HepG2 (cell line): ENCODE results near the gene SLC26A9. TPM values are rescaled to one million over a fixed set of nuclear protein-coding genes. Genes with fewer than 3 reads are reported as not detected.

ENCODE experiments used
- KIAA2018 ChIP-seq: sonication (generic); formaldehyde crosslinking; IDR thresholded peaks from 2 replicates; pipeline ENCODE4 v1.5.0; 2020; ENCODE audit warnings: mild to moderate bottlenecking, missing genetic modification reagents, borderline replicate concordance
- PAXIP1 ChIP-seq: sonication (generic); formaldehyde crosslinking; conservative IDR thresholded peaks from 2 replicates; pipeline ENCODE4 v1.4.0; 2020; ENCODE audit warnings: mild to moderate bottlenecking, missing genetic modification reagents, moderate library complexity
- YY1 ChIP-seq: IDR thresholded peaks from 2 replicates; pipeline ENCODE4 v1.6.1; 2011; ENCODE audit warnings: low read length, low read depth, moderate library complexity, mild to moderate bottlenecking; ENCODE audit not compliant: insufficient read depth, insufficient replicate concordance
- ZNF329 ChIP-seq: sonication (generic); formaldehyde crosslinking; IDR thresholded peaks from 2 replicates; pipeline ENCODE4 v1.9.0; 2021; ENCODE audit warnings: low read depth, mild to moderate bottlenecking, missing genetic modification reagents
- ZNF558 ChIP-seq: sonication (generic); formaldehyde crosslinking; IDR thresholded peaks from 2 replicates; pipeline ENCODE4 v1.9.0; 2022; ENCODE audit warnings: mild to moderate bottlenecking, missing genetic modification reagents, borderline replicate concordance
- polyA plus RNA-seq, 8 experiments: library from polyadenylated mRNA; depleted of rRNA in 3 of 8; stranded (reverse) in 7 of 8; unstranded in 1 of 8; fragments of >200 nt; fragmentation: Illumina TruSeq in 4 of 8; extraction: Trizol in 4 of 8; gene quantifications; 2 replicates each; pipeline versions ENCODE4 v1.2.1 to v1.2.3, GENCODE V29; 2011 to 2016; ENCODE audit warnings: low read depth in 4 of 8, missing spikeins in 1 of 8, mixed read lengths in 1 of 8; ENCODE audit not compliant: insufficient read depth in 1 of 8
- total RNA-seq, 5 experiments: library from RNA; depleted of rRNA; stranded (reverse); fragments of >200 nt; fragmentation: Illumina TruSeq; extraction: Trizol; gene quantifications; 2 replicates each; pipeline ENCODE4 v1.2.3, GENCODE V29; 2016; ENCODE audit warnings: low read depth in 1 of 5
- TF ChIP-seq, protein P1 (sequence below): sonication (generic); formaldehyde crosslinking; IDR thresholded peaks from 2 replicates; pipeline ENCODE4 v1.8.1; 2023; ENCODE audit warnings: missing genetic modification reagents, inconsistent platforms, borderline replicate concordance

Gene SLC26A9
- total and polyA plus RNA-seq, 2 of the 13 experiments (the other 11 are each of a cell fraction or from before 2014, with no cell fraction given), result 0.11 to 0.15 TPM

GRCh38 chr1:205962821-205963221 lies 19.6 kb upstream of the SLC26A9 start (continued):
- TF ChIP-seq PAXIP1 (CRISPR knock-in tag) (no peak), YY1 (no peak), ZNF558 (CRISPR knock-in tag) (no peak), KIAA2018 (no peak), ZNF329 (CRISPR knock-in tag) (no peak)
- TF ChIP-seq, protein P1, sequence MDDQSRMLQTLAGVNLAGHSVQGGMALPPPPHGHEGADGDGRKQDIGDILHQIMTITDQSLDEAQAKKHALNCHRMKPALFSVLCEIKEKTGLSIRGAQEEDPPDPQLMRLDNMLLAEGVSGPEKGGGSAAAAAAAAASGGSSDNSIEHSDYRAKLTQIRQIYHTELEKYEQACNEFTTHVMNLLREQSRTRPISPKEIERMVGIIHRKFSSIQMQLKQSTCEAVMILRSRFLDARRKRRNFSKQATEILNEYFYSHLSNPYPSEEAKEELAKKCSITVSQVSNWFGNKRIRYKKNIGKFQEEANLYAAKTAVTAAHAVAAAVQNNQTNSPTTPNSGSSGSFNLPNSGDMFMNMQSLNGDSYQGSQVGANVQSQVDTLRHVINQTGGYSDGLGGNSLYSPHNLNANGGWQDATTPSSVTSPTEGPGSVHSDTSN (CRISPR knock-in tag), result no peak
